RCC 7860 (cell line): ENCODE results near the gene PCYT2.
A peak's percentile ranks its signal among the peaks of the same experiment; 100 is the strongest.
"Not testable (repeated sequence)": the region's sequence is repeated elsewhere in the genome, so short reads cannot be mapped to it uniquely, and the experiment has no call there.

Source experiments
- DNase-seq: peaks from one replicate; pipeline ENCODE4 v3.0.0-alpha.2; 2015; ENCODE audit warnings: low spot score
- FAIRE-seq: peaks from 2 replicates; lab custom pipeline; 2012; peaks lifted over from hg19 to GRCh38; lab: Jason Lieb, UNC

PCYT2 gene

GRCh38 chr17:81911277-81911961 is at the start of gene PCYT2:
PCYT2 (minus strand) TSS chr17:81911399; CDS start chr17:81911355, 44 bp downstream.
- no peak for FAIRE-seq
- DNase-seq = peak; percentile 68

DNA sequence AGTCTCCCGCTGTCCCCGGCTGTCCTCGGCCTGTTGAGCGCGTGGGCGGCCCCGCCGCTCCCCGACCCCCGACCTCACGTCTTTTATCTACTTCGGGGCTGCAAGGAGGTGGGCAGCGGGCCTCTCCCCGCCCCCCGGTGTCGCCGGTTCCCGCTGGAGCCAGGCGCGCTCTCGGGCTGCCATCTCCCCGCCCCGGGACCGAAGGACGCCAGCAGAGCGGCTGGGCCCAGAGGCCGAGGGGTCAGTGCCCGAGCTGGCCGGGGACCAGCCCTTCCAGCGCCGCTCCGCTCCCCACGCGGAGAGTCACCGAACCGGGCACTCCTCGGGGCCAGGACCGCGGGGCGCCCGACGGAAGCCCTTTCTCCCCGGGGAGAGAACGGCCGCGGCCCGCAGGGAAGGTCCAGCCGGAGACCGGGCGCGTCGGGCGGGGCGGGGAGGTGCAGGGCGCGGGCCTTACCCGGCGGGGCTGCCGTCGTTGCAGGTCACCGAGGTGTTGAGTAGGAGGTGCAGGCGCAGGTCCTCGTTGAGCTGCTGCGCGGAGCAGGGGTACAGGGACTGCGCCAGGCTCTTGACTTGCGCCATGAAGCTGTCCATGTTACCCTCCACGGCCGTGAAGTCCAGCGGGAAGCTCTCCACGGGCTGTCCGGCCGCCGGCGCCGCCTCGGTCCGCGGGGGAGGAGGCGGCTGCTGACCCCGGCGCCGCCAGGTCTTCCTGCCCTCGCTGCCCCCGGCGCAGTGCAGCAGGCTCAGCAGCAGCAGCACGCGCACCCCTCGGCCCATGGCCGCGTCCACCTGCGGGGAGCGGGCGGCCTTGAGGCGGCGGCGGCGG is 49.1 kb upstream of the PCYT2 start:
- no peak for FAIRE-seq
- no peak for DNase-seq

- no peak for FAIRE-seq
Measured at GRCh38 chr17:81959362-81960129, 48.3 kb upstream of the PCYT2 start.

DNA sequence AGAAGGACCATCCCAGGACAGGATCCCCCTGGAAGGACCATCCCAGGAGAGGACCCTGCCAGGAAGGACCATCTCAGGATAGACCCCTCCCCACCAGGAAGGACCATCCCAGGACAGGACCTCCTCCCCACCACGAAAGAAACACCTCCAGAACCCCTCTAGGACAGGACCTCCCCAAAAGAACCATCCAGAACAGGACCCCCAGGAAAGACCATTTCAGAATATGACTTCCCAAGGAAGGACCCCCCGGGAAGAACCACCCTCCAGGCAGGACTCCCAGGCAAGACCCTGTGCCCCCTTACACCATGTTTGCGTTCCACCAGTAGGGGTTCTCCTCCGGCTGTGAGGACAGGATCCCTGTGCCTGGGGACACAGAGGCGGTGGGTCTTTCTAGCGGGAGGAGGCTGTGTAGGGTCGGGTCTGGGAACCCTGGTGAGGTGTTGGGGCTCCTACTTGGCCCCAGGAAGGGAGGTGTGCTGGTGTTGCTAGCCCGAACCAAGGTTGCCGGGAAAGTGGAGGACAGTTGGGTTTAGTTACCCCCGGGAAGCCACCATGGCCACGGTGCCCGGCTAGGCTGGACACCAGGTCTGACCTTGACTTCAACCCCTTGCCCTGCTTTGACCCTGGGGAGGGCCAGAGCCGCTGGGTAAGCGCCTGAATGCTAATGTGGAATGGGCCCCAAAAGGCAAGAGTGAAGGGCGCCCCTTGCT is 47.6 kb upstream of the PCYT2 start:
- FAIRE-seq (no peak), DNase-seq (no peak)

More at GRCh38 chr17:81959362-81960129, 48.3 kb upstream of the PCYT2 start:
- DNase-seq = no peak

GRCh38 chr17:81957691-81958432 is 46.7 kb upstream of the PCYT2 start:
- DNase-seq (no peak), FAIRE-seq (no peak)

GRCh38 chr17:81956607-81957589 is 45.7 kb upstream of the PCYT2 start:
- FAIRE-seq (no peak), DNase-seq (no peak)

GRCh38 chr17:81955756-81956544 is 44.8 kb upstream of the PCYT2 start:
- FAIRE-seq (no peak), DNase-seq (no peak)

GRCh38 chr17:81955058-81955681 is 44.0 kb upstream of the PCYT2 start:
- FAIRE-seq (no peak), DNase-seq (no peak)

GRCh38 chr17:81954131-81955057 is 43.2 kb upstream of the PCYT2 start:
- FAIRE-seq (no peak), DNase-seq (no peak)

DNA sequence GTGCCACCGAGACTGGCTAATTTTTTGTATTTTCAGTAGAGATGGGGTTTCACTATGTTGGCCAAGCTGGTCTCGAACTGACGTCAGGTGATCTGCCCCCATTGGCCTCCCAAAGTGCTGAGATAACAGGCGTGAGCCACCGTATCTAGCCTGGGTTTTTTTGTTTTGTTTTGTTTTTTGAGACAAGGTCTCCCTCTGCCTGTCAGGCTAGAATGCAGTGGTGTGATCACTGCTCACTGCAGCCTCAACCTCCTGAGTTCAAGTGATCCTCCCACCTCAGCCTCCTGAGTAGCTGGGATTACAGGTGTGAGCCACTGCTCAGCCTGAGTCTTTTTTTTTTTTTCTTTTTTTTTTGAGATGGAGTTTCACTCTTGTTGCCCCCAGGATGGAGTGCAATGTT is 42.2 kb upstream of the PCYT2 start:
- not testable (repeated sequence) for DNase-seq, FAIRE-seq

- FAIRE-seq (no peak), DNase-seq (no peak)
Measured at GRCh38 chr17:81952792-81953228, 41.6 kb upstream of the PCYT2 start.

DNA sequence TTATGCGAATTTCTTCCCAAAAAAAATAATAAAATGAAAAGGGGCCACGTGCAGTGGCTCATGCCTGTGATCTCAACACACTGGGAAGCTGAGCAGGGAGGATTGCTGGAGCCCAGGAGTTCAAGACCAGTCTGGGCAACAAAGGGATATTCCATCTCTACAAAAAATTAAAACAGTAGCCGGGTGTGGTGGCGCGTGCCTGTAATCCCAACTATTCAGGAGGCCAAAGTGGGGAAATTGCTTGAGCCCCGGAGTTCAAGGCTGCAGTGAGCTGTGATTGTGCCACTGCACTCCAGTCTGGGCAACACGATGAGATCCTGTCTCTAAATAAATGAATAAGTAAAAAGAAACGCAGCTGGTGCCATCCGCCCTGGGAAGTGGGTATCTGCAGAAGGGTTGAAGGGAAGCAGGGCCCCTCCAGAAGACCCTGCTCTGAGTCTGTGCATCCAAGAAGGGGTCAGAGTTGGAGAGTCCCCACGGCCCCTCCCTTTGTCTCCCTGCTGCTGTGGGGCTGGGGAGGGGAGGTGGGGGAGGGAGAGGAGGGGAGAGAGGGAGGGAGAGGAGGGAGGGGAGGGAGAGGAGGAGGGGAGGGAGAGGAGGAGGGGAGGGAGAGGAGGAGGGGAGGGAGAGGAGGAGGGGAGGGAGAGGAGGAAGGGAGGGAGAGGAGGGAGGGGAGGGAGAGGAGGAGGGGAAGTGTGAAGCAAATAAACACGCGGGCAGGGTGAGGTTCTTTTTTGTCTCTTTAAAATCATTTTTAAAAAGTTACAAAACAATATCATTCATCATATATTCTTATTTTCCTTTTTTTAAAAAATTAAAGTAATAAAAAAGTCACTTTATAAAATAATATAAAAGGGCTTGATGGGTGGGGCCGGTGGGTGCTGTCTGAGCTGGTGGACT is 40.8 kb upstream of the PCYT2 start:
- no peak for DNase-seq
- FAIRE-seq = no peak

- DNase-seq (no peak), FAIRE-seq (no peak)
Measured at GRCh38 chr17:81950501-81950900, 39.3 kb upstream of the PCYT2 start.

DNA sequence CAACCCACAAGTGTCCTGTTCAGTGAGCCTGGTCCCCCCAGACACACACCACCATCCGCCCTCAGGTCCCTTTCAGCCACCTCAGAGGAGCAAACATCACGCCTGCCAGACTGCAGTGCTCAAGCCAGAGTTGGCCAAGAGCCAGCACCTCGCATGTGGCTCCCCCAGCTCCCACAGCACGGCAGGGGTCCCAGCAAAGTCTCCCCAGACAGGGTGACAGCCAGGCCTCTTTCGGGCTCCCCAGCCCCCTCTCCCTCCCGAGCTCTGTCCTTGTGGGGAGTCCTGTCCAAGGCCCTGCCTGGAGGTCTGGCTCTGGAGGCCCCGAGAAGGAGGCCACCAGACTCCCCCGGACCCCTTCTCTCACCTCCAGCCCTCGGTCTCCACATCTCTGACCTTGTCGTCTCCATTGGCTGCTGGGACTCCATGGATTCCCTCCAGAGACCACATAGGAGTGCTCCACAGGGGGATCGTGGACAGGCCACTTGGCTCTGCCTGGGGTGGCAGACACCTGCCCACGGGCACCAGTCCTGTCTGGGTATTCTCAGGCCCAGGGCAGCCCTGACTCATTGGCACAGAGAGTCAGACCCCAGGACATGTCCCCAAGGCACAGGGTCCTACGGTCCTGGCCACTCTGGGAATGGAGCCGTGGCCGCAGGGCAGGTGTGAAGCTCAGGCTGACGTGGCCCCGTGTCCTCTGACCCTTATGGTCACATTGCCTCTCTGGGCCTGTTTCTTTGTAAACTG is 37.6 kb upstream of the PCYT2 start:
- no peak for FAIRE-seq

DNA sequence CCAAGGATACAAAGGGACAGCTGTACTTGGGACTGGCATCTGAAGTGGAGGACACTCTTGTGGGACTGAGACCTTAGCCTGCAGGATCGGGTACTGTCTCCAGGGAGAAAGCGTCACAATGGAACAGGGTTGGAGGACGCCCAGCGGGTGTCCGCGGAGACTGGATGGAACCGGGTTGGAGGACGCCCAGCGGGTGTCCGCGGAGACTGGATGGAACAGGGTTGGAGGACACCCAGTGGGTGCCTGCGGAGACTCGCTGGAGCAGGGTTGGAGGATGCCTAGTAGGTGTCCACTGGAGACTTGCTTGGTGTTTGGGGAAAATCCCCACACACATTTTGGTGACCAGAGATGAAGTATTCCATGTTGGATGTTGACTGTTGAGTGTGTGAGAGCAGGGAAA is 36.0 kb upstream of the PCYT2 start, which contains the start of gene MYADML2:
Gene MYADML2, minus strand, starts transcription at position 45 of the 400 bp plus-strand sequence. CDS start 5,492 bp downstream, outside the sequence.
- DNase-seq (no peak), FAIRE-seq (no peak)

More for the DNA sequence above, 37.6 kb upstream of the PCYT2 start:
- DNase-seq = no peak
